Measurements from ENCODE around the gene HHATL.

DNA sequence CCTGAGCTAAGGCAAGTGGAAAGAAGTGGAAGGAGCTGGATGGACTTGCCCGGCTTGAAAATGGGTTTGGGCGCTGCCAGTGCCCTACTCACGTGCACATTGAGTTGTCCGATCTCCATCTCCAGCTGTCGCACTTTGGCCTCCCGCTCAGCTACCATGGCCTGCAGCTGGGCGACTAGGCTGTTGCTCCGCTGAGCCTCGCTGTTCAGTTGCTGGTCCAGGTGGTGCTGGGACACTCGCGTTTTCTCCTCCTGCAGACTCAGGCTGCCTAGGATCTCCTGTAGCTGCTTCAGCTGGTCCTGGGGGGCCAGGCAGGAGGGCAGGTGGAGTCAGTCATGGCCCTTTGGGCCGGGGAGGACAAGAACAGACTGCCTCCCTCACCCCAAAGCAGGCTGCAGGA, 33.0 kb upstream of the HHATL start:
- no peak for TF ChIP-seq CTBP1 (IDR thresholded peaks at IDR 0.05; ENCODE audit: borderline replicate concordance)
- no peak for TF ChIP-seq SUZ12 (IDR thresholded peaks at IDR 0.05)
- TF ChIP-seq ARNT (IDR thresholded peaks at IDR 0.05), result no peak
- TF ChIP-seq, protein P1, sequence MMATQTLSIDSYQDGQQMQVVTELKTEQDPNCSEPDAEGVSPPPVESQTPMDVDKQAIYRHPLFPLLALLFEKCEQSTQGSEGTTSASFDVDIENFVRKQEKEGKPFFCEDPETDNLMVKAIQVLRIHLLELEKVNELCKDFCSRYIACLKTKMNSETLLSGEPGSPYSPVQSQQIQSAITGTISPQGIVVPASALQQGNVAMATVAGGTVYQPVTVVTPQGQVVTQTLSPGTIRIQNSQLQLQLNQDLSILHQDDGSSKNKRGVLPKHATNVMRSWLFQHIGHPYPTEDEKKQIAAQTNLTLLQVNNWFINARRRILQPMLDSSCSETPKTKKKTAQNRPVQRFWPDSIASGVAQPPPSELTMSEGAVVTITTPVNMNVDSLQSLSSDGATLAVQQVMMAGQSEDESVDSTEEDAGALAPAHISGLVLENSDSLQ (IDR thresholded peaks at IDR 0.05), result no peak
- no peak for TF ChIP-seq SP1 (IDR thresholded peaks at IDR 0.05)
- no peak for TF ChIP-seq FOXK2 (IDR thresholded peaks at IDR 0.05)
- no peak for TF ChIP-seq LEF1 (IDR thresholded peaks at IDR 0.05; ENCODE audit: borderline replicate concordance)
- no peak for TF ChIP-seq FOXM1 (IDR thresholded peaks at IDR 0.05; ENCODE audit: borderline replicate concordance)
- TF ChIP-seq FOXA1 (IDR thresholded peaks at IDR 0.05), result no peak
